ENCODE results near the gene NQO2. TPM values are rescaled to one million over a fixed set of nuclear protein-coding genes. Genes with fewer than 3 reads are reported as not detected.
A peak's percentile ranks its signal among the peaks of the same experiment; 100 is the strongest.

NQO2 gene
- total and polyA plus RNA-seq, 2 of the 13 experiments (the other 11 are each of a cell fraction or from before 2014, with no cell fraction given) = 32.2 to 56.5 TPM

DNA sequence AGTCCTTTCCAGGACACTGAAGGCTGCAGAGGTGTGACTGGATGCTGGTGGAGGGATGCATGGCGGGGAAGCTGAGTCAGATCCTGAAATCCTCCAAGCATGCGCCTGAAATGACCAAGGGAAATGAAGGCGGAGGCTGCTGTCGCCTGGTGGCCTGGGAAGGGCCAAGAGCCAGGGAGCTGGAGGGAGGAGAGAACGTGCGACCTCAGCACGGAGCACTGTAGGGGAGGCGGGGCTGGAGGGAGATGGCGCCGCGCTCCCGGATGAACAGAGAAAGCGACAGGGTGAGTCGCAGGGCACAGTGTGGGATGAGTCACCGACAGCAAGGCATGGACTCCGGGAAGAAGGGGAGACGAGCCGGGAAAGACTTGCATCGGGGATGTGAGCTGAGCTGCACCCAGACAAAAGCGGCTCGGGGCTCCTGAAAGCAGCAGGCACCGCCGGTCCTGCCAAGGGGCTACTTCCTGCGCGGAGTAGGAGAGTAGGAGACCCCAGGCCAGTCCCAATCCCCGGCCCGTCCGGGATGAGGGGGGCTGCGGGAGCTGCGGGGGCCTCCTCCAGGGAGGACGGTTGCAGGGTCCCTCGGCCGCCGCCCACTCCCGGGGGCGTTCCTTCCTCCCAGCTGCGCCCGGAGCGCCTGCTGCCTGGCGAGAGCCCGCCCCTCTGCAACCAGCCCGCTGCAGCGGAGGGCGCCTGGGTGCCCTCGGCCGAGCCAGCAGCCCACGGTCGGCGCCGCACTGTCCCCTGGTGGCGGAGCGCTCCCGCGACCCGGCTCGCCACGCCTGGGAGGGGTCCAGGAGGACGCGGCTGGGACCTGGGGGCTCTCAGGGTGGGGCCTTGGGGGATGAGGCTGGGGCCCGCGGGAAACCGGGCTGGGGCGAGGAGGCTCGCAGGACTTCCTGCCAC lies 11.0 kb upstream of the NQO2 start (continued):
- TF ChIP-seq, protein P1, sequence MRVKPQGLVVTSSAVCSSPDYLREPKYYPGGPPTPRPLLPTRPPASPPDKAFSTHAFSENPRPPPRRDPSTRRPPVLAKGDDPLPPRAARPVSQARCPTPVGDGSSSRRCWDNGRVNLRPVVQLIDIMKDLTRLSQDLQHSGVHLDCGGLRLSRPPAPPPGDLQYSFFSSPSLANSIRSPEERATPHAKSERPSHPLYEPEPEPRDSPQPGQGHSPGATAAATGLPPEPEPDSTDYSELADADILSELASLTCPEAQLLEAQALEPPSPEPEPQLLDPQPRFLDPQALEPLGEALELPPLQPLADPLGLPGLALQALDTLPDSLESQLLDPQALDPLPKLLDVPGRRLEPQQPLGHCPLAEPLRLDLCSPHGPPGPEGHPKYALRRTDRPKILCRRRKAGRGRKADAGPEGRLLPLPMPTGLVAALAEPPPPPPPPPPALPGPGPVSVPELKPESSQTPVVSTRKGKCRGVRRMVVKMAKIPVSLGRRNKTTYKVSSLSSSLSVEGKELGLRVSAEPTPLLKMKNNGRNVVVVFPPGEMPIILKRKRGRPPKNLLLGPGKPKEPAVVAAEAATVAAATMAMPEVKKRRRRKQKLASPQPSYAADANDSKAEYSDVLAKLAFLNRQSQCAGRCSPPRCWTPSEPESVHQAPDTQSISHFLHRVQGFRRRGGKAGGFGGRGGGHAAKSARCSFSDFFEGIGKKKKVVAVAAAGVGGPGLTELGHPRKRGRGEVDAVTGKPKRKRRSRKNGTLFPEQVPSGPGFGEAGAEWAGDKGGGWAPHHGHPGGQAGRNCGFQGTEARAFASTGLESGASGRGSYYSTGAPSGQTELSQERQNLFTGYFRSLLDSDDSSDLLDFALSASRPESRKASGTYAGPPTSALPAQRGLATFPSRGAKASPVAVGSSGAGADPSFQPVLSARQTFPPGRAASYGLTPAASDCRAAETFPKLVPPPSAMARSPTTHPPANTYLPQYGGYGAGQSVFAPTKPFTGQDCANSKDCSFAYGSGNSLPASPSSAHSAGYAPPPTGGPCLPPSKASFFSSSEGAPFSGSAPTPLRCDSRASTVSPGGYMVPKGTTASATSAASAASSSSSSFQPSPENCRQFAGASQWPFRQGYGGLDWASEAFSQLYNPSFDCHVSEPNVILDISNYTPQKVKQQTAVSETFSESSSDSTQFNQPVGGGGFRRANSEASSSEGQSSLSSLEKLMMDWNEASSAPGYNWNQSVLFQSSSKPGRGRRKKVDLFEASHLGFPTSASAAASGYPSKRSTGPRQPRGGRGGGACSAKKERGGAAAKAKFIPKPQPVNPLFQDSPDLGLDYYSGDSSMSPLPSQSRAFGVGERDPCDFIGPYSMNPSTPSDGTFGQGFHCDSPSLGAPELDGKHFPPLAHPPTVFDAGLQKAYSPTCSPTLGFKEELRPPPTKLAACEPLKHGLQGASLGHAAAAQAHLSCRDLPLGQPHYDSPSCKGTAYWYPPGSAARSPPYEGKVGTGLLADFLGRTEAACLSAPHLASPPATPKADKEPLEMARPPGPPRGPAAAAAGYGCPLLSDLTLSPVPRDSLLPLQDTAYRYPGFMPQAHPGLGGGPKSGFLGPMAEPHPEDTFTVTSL (CRISPR knock-in tag; IDR thresholded peaks at IDR 0.05; ENCODE audit: borderline replicate concordance) = peak; percentile 41; the same call in 1 of the 2 replicates
- TF ChIP-seq, protein P2, sequence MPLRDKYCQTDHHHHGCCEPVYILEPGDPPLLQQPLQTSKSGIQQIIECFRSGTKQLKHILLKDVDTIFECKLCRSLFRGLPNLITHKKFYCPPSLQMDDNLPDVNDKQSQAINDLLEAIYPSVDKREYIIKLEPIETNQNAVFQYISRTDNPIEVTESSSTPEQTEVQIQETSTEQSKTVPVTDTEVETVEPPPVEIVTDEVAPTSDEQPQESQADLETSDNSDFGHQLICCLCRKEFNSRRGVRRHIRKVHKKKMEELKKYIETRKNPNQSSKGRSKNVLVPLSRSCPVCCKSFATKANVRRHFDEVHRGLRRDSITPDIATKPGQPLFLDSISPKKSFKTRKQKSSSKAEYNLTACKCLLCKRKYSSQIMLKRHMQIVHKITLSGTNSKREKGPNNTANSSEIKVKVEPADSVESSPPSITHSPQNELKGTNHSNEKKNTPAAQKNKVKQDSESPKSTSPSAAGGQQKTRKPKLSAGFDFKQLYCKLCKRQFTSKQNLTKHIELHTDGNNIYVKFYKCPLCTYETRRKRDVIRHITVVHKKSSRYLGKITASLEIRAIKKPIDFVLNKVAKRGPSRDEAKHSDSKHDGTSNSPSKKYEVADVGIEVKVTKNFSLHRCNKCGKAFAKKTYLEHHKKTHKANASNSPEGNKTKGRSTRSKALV (CRISPR knock-in tag; IDR thresholded peaks at IDR 0.05) = peak; percentile 72
- TF ChIP-seq ZFP82 (CRISPR knock-in tag; IDR thresholded peaks at IDR 0.05; ENCODE audit: borderline replicate concordance) (peak; percentile 75; the same call in 1 of the 2 replicates), FIP1L1 (IDR thresholded peaks at IDR 0.05; ENCODE audit: borderline replicate concordance, insufficient read depth, low read depth, low read length) (0 out of 2 replicates have a peak, but pooled peaks have one; percentile 46), ZNF30 (CRISPR knock-in tag; IDR thresholded peaks at IDR 0.05) (no peak), ZNF354B (CRISPR knock-in tag; IDR thresholded peaks at IDR 0.05) (peak; percentile 89; the same call in 1 of the 2 replicates), ZNF543 (CRISPR knock-in tag; IDR thresholded peaks at IDR 0.05) (peak; percentile 79; the same call in 1 of the 2 replicates), SMAD9 (CRISPR knock-in tag; IDR thresholded peaks at IDR 0.05) (no peak; the same call in 1 of the 2 replicates), NONO (IDR thresholded peaks at IDR 0.05) (no peak), NONO (CRISPR knock-in tag; conservative IDR thresholded peaks at IDR 0.05) (peak; percentile 97), FOXC1 (CRISPR knock-in tag; IDR thresholded peaks at IDR 0.05; ENCODE audit: borderline replicate concordance) (peak; percentile 58; the same call in 1 of the 2 replicates), ZNF816 (CRISPR knock-in tag; IDR thresholded peaks at IDR 0.05; ENCODE audit: borderline replicate concordance) (0 out of 2 replicates have a peak, but pooled peaks have one; percentile 95), CCDC6 (CRISPR knock-in tag; IDR thresholded peaks at IDR 0.05) (no peak; the same call in 1 of the 2 replicates)
- TF ChIP-seq, protein P3, sequence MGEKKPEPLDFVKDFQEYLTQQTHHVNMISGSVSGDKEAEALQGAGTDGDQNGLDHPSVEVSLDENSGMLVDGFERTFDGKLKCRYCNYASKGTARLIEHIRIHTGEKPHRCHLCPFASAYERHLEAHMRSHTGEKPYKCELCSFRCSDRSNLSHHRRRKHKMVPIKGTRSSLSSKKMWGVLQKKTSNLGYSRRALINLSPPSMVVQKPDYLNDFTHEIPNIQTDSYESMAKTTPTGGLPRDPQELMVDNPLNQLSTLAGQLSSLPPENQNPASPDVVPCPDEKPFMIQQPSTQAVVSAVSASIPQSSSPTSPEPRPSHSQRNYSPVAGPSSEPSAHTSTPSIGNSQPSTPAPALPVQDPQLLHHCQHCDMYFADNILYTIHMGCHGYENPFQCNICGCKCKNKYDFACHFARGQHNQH (CRISPR knock-in tag; IDR thresholded peaks at IDR 0.05) = peak; percentile 84
- TF ChIP-seq, protein P4, sequence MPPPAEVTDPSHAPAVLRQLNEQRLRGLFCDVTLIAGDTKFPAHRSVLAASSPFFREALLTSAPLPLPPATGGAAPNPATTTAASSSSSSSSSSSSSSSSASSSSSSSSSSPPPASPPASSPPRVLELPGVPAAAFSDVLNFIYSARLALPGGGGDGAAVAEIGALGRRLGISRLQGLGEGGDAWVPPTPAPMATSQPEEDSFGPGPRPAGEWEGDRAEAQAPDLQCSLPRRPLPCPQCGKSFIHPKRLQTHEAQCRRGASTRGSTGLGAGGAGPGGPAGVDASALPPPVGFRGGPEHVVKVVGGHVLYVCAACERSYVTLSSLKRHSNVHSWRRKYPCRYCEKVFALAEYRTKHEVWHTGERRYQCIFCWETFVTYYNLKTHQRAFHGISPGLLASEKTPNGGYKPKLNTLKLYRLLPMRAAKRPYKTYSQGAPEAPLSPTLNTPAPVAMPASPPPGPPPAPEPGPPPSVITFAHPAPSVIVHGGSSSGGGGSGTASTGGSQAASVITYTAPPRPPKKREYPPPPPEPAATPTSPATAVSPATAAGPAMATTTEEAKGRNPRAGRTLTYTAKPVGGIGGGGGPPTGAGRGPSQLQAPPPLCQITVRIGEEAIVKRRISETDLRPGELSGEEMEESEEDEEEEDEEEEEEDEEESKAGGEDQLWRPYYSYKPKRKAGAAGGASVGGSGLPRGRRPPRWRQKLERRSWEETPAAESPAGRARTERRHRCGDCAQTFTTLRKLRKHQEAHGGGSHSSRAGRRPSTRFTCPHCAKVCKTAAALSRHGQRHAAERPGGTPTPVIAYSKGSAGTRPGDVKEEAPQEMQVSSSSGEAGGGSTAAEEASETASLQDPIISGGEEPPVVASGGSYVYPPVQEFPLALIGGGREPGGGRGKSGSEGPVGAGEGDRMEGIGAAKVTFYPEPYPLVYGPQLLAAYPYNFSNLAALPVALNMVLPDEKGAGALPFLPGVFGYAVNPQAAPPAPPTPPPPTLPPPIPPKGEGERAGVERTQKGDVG (CRISPR knock-in tag; IDR thresholded peaks at IDR 0.05; ENCODE audit: borderline replicate concordance) = peak; percentile 47; the same call in 1 of the 2 replicates
